GM21717 (cell line): ENCODE results near the gene TXNDC17.
"Not testable (repeated sequence)": the region's sequence is repeated elsewhere in the genome, so short reads cannot be mapped to it uniquely, and the experiment has no call there.

Source experiments
- ATAC-seq: cut with Tn5 transposase; IDR thresholded peaks from one replicate; pipeline ENCODE4 v1.9.1; 2021; ENCODE audit warnings: mild to moderate bottlenecking, moderate library complexity; ENCODE audit not compliant: unreplicated experiment

Gene TXNDC17

DNA sequence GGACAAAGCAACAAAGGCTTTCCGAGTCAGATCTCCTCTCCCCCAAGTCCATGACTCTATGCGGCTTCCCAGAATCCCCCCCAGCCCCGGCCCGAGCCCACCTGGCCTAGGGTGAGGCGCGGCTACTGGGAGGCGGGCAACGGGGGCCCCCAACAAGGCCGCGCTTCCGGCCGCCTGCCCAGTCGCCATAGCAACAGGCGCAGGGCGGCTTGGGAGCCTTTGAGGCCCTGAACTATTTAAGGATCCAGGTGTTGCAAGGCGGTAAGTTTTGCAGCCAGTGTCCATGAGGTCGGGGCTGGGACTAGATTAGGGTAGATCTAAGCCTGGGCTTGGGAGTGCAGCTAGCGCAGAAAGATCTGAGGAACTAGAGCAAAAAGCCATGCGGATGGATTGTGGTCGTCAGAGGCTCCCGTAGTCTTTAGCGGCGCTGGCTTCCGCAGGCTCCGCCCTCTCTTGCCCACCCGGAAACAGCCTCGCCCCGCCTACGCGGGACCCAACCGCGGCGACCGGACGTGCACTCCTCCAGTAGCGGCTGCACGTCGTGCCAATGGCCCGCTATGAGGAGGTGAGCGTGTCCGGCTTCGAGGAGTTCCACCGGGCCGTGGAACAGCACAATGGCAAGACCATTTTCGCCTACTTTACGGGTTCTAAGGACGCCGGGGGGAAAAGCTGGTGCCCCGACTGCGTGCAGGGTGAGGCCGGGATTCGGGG lies at the start of gene TXNDC17, which contains the start of gene KIAA0753:
TXNDC17 (plus strand) TSS at position 525 of the 711 bp plus-strand sequence; CDS start at position 548, 23 bp downstream.
KIAA0753 (minus strand) TSS at position 176 of the 711 bp plus-strand sequence. CDS start 5,608 bp downstream, outside the sequence.
- peak; percentile 71 for ATAC-seq

DNA sequence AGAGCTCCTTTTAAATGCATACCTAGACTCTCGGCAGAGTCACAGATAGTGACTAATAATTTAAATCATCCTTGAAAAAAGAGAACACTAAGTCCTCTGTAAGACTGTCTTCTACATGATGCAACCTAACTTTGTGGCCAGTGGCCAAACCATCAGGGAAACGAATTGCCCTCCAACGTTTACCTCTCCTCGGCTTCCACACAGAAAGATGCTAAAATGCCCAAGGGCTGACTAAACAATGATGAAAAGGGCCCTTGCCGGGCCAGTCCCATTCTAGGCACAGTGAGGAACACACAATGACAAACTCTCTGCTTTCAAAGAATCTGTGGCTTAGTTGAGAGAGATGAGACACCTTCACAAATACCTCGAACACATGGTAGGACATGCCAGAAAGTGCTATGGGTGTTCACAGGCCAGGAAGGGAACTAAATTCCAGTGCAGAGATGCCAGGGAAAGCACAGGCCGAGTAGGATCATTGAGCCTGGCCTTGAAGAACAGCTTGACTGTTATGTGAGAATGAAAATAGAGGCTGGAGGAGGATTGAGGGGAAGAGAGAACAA lies 49.2 kb upstream of the TXNDC17 start:
- ATAC-seq, result no peak

DNA sequence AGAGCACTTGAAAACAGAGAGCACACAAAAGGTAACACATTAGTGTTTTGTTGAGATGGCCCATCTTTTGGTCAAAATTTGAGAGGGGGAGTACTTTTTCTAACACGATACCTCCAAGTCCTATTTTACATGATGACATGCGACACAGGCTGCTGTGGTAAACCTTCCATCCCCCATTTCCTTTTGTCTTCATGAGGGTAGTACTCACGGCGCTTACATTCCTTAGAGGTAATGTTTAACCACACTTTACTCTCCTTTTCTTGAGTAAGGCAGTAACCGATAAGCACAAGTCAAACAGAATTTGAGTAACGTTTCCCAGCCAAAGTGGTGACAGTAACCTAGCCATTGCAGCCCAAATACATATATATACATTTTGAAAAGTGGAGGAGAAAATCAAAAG lies 48.7 kb upstream of the TXNDC17 start:
- no peak for ATAC-seq

DNA sequence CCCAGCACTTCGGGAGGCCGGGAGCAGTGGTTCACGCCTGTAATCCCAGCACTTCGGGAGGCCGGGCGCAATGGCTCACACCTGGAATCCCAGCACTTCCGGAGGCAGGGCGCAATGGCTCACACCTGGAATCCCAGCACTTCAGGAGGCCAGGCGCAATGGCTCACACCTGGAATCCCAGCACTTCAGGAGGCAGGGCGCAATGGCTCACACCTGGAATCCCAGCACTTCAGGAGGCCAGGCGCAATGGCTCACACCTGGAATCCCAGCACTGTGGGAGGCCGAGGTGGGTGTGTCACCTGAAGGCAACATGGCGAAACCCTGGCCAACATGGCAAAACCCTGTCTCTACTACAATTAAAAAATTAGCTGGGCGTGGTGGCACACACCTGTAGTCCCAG lies 47.5 kb upstream of the TXNDC17 start:
- not testable (repeated sequence) for ATAC-seq

DNA sequence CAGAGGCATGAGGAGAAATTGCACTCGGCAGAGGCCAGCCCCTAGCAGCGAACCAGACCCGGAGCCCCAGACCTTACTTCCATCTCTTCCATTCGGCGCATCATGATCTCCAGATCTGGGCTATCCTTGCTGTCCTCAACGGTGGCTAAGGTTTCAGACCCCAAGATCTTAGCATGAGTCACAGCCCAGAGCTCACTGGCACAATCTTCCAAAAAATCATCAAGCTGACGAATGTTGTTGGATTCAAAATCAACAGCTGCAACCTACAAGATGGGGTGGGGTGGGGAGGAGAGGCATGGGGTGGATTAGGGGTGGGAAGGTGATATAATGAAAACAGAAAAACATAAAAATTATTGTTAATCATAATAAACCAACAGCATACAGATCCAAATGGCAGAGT lies 44.8 kb upstream of the TXNDC17 start:
- ATAC-seq, result no peak

DNA sequence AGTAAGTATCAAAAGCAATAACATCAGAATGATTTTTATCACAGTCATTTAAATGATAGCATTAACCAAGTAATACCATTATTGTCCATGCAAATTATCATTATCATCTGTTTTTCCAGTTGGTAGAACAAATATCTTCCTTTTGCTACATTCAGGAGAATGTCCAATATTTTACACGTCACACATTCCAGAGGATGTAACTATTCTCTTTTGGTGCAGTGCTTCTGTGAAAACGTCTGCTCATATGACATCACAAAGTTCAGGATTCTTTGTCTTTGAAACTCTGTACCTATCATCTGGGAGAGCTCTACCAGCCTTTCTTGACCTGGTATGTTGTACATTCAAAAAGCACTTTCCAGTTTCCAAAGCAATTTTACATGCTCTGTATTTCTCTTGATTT lies 44.3 kb upstream of the TXNDC17 start:
- no peak for ATAC-seq

GRCh38 chr17:6596941-6597340 lies 43.9 kb upstream of the TXNDC17 start:
- ATAC-seq, result no peak

- ATAC-seq, result no peak
These were observed 43.1 kb upstream of the TXNDC17 start for GRCh38 chr17:6597727-6598126.

DNA sequence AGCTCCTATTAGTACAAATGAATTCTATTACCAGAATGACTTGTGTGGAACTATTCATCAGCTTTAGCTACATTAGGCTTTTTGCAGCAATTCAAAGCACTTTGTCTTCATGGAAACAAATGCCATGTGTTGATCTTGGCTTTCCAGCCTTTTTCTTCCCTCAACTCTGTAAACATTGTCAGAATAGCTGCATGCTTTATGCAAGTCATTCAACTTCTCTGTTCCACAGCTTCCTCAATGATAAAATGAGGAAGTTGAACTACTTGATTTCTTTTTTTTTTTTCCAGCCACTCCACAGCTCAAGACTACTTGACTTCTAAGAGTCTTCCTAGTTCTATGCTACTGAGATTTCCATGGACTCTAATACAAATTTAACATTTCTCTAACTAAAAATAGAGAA lies 41.5 kb upstream of the TXNDC17 start:
- no peak for ATAC-seq

DNA sequence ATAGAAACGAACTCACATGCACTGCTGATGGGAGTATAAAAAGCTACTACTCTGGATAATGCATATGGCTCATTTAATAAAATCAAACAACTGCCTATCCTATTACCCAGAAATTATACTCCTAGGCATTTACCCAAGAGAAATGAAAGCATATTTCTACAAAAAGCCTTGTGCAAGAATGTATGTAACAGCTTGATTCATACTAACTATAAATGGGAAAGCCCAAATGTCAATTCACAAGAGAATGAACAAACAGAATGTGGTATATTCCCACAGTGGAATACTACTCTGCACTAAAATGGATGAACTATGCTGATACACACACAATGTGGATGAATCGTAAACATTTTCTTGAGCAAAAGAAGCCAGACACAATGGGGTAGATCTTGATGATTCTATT lies 38.7 kb upstream of the TXNDC17 start:
- ATAC-seq, result no peak

GRCh38 chr17:6603744-6604325 lies 37.0 kb upstream of the TXNDC17 start:
- no peak for ATAC-seq

DNA sequence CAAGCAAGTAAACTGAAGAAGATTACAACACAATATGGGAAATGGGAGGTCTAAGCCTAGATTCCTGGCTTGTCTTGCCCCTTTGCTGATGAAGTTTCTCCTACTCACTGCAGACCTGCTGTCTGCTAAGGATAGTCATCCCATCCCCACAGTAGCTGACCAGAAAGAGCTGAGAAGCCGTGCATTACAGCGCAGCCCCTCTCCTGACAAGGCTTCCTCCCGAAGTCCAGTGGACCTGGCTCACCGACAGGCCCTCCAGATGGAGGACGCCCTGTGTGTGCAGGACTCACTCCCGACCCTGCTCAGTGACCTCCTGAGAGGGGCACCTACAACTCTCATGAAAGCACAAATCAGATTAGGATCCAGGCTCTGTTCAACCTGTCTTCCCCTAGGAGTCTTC lies 35.7 kb upstream of the TXNDC17 start:
- no peak for ATAC-seq

GRCh38 chr17:6608321-6608720 lies 32.5 kb upstream of the TXNDC17 start:
- ATAC-seq, result no peak

DNA sequence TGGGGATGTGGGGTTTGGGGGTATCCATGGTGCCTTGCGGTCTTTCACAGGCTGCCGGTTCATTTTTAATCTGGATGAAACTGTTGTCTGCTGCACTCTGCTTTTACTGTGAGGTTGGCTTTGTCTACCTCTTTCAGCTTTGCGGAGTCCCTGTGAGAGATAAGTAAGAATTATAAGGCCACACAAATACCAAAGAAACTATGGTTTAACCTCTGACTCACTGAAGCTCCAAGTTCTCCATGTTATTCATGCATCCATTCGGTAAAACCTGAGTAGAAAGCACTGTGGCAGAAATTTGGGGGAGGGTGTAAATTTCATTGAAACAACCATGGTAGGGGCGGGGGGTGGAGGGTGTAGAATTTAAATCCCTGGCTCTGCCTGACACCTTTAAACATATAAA lies 30.8 kb upstream of the TXNDC17 start:
- ATAC-seq, result no peak

GRCh38 chr17:6611231-6611630 lies 29.6 kb upstream of the TXNDC17 start:
- no peak for ATAC-seq

DNA sequence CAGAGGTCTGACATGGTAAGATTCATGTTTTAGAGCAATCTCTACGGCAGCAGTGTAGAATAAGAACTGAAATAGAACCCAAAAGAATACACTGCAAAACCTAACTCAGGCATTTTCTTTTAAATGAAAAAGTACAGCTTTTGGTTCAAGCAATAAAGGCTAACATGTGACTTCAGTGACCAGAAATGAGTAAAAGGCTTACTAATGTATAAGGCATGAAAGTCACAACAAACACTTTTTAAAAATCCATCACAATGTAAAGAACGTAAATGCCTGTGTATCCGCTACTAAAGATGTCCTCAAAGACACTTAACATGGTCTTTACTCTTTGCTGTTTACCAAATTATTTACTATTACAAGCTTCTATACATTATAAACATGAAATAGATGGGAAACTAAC lies 16.9 kb upstream of the TXNDC17 start:
- no peak for ATAC-seq

- ATAC-seq, result no peak
These were observed 14.2 kb upstream of the TXNDC17 start for GRCh38 chr17:6626616-6627015.

GRCh38 chr17:6627019-6627418 lies 13.8 kb upstream of the TXNDC17 start:
- ATAC-seq, result no peak

GRCh38 chr17:6630390-6630789 lies 10.5 kb upstream of the TXNDC17 start:
- ATAC-seq, result no peak

GRCh38 chr17:6632530-6632929 lies 8.3 kb upstream of the TXNDC17 start:
- no peak for ATAC-seq

DNA sequence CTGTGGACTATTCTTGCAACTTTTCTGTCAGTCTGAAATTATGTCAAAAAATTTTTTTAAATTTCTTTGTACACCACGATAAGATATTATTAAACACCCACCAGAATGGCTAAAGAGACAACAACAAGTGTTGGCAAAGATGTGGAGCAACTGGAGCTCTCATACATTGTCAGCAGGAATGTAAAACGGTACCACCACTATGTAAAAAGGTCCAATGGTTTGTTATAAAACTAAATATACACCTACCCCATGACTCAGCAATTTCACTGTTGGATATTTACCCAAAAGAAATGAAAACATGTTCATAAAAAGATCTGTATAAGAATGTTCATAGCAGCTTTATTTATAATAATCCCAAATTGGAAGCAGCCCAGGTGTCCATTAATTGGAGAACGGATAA lies 7.6 kb upstream of the TXNDC17 start:
- no peak for ATAC-seq

GRCh38 chr17:6636105-6636504 lies 4.8 kb upstream of the TXNDC17 start:
- no peak for ATAC-seq
